Upper lobe of left lung (tissue), 6 donors: ENCODE measurements around the gene HBQ1. TPM values are rescaled to one million over a fixed set of nuclear protein-coding genes. Genes with fewer than 3 reads are reported as not detected.
"Not testable (repeated sequence)": the region's sequence is repeated elsewhere in the genome, so short reads cannot be mapped to it uniquely, and the experiment has no call there.

Source experiments
- ATAC-seq, 2 donors: fragments of 200-7000 bp; cut with Tn5 transposase; one replicate each; pipeline ENCODE4 v1.9.1; 2022; ENCODE audit warnings: mild to moderate bottlenecking in 2 of 2, moderate library complexity in 2 of 2; ENCODE audit not compliant: low FRiP score in 2 of 2
- DNase-seq, 2 donors: peaks; one replicate each; pipeline ENCODE4 v3.0.0-alpha.2; 2019 to 2020
- H3K27ac ChIP-seq, 4 donors: fragments of 200-600 bp; sonication (generic); one replicate each; pipeline ENCODE4 v1.5.1; 2016 to 2019
- H3K27me3 ChIP-seq, 4 donors: fragments of 200-600 bp; sonication (generic); one replicate each; pipeline ENCODE4 v1.5.1; 2017 to 2019
- H3K36me3 ChIP-seq, 4 donors: fragments of 200-600 bp; sonication (generic); one replicate each; pipeline ENCODE4 v1.5.1; 2016 to 2019
- H3K4me1 ChIP-seq, 4 donors: fragments of 200-600 bp; sonication (generic); one replicate each; pipeline ENCODE4 v1.5.1; 2018 to 2019
- H3K4me3 ChIP-seq, 4 donors: fragments of 200-600 bp; sonication (generic); one replicate each; pipeline ENCODE4 v1.5.1; 2017 to 2019; ENCODE audit warnings: mild to moderate bottlenecking in 2 of 4, moderate library complexity in 1 of 4
- H3K9me3 ChIP-seq, 4 donors: fragments of 200-600 bp; sonication (generic); one replicate each; pipeline ENCODE4 v1.5.1; 2018 to 2019
- EP300 ChIP-seq, 4 donors: sonication (generic); formaldehyde crosslinking; IDR thresholded peaks; one replicate each; pipeline ENCODE4 v1.5.1; 2017; ENCODE audit warnings: antibody characterized with exemption in 4 of 4, control low read depth in 2 of 4
- POLR2A ChIP-seq, 4 donors: fragments of 450-650 bp; IDR thresholded peaks; one replicate each; pipeline ENCODE4 v1.5.1; 2016 to 2017; ENCODE audit warnings: antibody characterized with exemption in 4 of 4, mild to moderate bottlenecking in 2 of 4
- POLR2AphosphoS5 ChIP-seq, 2 donors: sonication (generic); formaldehyde crosslinking; IDR thresholded peaks; one replicate each; pipeline ENCODE4 v1.5.1; 2017; ENCODE audit warnings: antibody characterized with exemption in 2 of 2
- WGBS, 2 donors: methylation state at CpG; one replicate each; pipeline ENCODE4 v1.1.5; 2017 to 2018; 5-methylcytosine and 5-hydroxymethylcytosine counted together
- total RNA-seq, 6 donors: library from RNA; depleted of rRNA in 4 of 6; stranded (reverse); fragments of >200 nt in 4 of 6; gene quantifications; one replicate each; pipeline versions ENCODE4 v1.1.0 to v1.2.1, GENCODE V29; 2016 to 2021
- TF ChIP-seq, protein P1 (sequence below), 6 experiments: fragments of 450-650 bp in 4 of 6; fragments of 200-600 bp in 2 of 6; sonication (generic) in 2 of 6; IDR thresholded peaks; one replicate each; pipeline ENCODE4 v1.5.1; 2016 to 2019; ENCODE audit warnings: antibody characterized with exemption in 6 of 6
- donor health status: DM: no; HTN: no; CAD: no; lungs with moderate emphysema.
- donor health status: DM: no; HTN: yes; CAD: no; lungs with severe emphysema.

HBQ1 gene
- total RNA-seq, 6 donors from 2014 or later: not detected

- TF ChIP-seq EP300 (IDR thresholded peaks at IDR 0.05): no peak
- no peak for TF ChIP-seq POLR2A (IDR thresholded peaks at IDR 0.05)
- TF ChIP-seq, protein P1, sequence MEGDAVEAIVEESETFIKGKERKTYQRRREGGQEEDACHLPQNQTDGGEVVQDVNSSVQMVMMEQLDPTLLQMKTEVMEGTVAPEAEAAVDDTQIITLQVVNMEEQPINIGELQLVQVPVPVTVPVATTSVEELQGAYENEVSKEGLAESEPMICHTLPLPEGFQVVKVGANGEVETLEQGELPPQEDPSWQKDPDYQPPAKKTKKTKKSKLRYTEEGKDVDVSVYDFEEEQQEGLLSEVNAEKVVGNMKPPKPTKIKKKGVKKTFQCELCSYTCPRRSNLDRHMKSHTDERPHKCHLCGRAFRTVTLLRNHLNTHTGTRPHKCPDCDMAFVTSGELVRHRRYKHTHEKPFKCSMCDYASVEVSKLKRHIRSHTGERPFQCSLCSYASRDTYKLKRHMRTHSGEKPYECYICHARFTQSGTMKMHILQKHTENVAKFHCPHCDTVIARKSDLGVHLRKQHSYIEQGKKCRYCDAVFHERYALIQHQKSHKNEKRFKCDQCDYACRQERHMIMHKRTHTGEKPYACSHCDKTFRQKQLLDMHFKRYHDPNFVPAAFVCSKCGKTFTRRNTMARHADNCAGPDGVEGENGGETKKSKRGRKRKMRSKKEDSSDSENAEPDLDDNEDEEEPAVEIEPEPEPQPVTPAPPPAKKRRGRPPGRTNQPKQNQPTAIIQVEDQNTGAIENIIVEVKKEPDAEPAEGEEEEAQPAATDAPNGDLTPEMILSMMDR (IDR thresholded peaks at IDR 0.05): no peak
- TF ChIP-seq POLR2AphosphoS5 (IDR thresholded peaks at IDR 0.05): no peak
- ATAC-seq (no peak), DNase-seq (peak in 1 of 2 donors; percentile 84)
- Histone ChIP-seq H3K4me1 (peaks cover 14 to 18% (median 17%) of the 10 kb centered on the region in 4 donors), H3K27me3 (peaks cover 2 to 55% (median 33%) of the 10 kb centered on the region in 4 donors), H3K36me3 (no peaks in the 10 kb centered on the region), H3K9me3 (no peaks in the 10 kb centered on the region), H3K4me3 (peak overlapping the region in 1 of 4 donors; percentile 5), H3K27ac (no peak overlapping the region)
- 1 to 7% methylated on average over 9 to 20 of the region's 45 CpGs for WGBS, 2 donors
Measured at GRCh38 chr16:166375-167121, 13.7 kb upstream of the HBQ1 start.

DNA sequence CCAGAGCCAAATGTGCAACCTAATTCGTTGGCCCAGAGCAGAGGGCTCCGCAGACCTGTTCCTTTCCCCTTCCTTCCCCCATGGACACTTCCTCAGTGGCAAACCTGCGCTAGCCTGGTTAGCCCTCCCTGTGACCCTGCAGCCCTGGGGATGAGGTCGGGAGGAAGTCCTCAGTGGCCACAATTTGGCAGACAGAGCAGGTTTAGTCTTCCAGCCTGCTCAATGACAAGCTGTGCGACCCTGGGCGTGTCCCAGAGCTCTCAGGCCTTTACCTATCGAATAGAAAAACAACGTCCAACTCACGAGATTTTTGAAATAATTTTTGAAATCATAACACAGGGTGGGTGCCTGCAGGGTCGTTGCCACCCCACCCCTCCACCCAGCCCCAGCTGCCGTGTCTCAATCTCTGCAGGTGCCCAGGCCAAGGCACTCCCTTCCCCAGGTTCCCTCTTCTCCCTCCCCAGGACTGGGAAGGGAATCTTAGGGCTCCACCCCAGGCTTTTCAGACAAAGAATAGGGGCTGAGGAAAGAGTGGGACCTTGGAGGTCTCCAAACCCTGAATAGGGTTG, 13.1 kb upstream of the HBQ1 start:
- Histone ChIP-seq H3K27me3 (peaks cover 2 to 57% (median 35%) of the 10 kb centered on the region in 4 donors), H3K4me1 (peaks cover 14 to 18% (median 17%) of the 10 kb centered on the region in 4 donors), H3K4me3 (no peak overlapping the region), H3K36me3 (no peaks in the 10 kb centered on the region), H3K9me3 (no peaks in the 10 kb centered on the region), H3K27ac (no peak overlapping the region)
- TF ChIP-seq POLR2A (IDR thresholded peaks at IDR 0.05): no peak
- no peak for TF ChIP-seq EP300 (IDR thresholded peaks at IDR 0.05)
- TF ChIP-seq, protein P1 (IDR thresholded peaks at IDR 0.05): no peak
- no peak for TF ChIP-seq POLR2AphosphoS5 (IDR thresholded peaks at IDR 0.05)
- ATAC-seq (no peak), DNase-seq (no peak)
- WGBS, 2 donors: 12 to 16% methylated on average over 11 of the region's 11 CpGs

- H3K4me1 ChIP-seq: peaks cover 14 to 18% (median 17%) of the 10 kb centered on the region in 4 donors
- WGBS, 2 donors: 61 to 67% methylated on average over 2 to 6 of the region's 6 CpGs
- H3K4me3 ChIP-seq: no peak overlapping the region
- H3K27me3 ChIP-seq: peaks cover 2 to 58% (median 35%) of the 10 kb centered on the region in 4 donors
- no peaks in the 10 kb centered on the region for H3K9me3 ChIP-seq
- H3K27ac ChIP-seq: no peak overlapping the region
- ATAC-seq (no peak), DNase-seq (no peak)
- TF ChIP-seq POLR2A (IDR thresholded peaks at IDR 0.05) (no peak), POLR2AphosphoS5 (IDR thresholded peaks at IDR 0.05) (no peak)
- TF ChIP-seq, protein P1 (IDR thresholded peaks at IDR 0.05): no peak
- H3K36me3 ChIP-seq: no peaks in the 10 kb centered on the region
Measured at GRCh38 chr16:168424-168823, 11.8 kb upstream of the HBQ1 start.

- Histone ChIP-seq H3K27ac (no peak overlapping the region), H3K4me1 (peaks cover 14 to 18% (median 17%) of the 10 kb centered on the region in 4 donors), H3K27me3 (peaks cover 2 to 59% (median 35%) of the 10 kb centered on the region in 4 donors), H3K9me3 (no peaks in the 10 kb centered on the region), H3K4me3 (no peak overlapping the region), H3K36me3 (no peaks in the 10 kb centered on the region)
- ATAC-seq (no peak), DNase-seq (no peak)
- WGBS, 2 donors: 40 to 74% methylated on average over 1 to 3 of the region's 3 CpGs
- TF ChIP-seq POLR2AphosphoS5 (IDR thresholded peaks at IDR 0.05) (no peak), POLR2A (IDR thresholded peaks at IDR 0.05) (no peak), EP300 (IDR thresholded peaks at IDR 0.05) (no peak)
- TF ChIP-seq, protein P1 (IDR thresholded peaks at IDR 0.05): no peak
Measured at GRCh38 chr16:169014-169413, 11.2 kb upstream of the HBQ1 start.

DNA sequence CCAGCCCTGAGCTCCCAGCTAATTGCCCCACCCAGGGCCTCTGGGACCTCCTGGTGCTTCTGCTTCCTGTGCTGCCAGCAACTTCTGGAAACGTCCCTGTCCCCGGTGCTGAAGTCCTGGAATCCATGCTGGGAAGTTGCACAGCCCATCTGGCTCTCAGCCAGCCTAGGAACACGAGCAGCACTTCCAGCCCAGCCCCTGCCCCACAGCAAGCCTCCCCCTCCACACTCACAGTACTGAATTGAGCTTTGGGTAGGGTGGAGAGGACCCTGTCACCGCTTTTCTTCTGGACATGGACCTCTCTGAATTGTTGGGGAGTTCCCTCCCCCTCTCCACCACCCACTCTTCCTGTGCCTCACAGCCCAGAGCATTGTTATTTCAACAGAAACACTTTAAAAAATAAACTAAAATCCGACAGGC, 10.2 kb upstream of the HBQ1 start:
- Histone ChIP-seq H3K27me3 (peaks cover 2 to 63% (median 33%) of the 10 kb centered on the region in 4 donors), H3K4me1 (peaks cover 12 to 15% (median 14%) of the 10 kb centered on the region in 4 donors)
- peak; percentile 31 to 34 for ATAC-seq
- not testable (repeated sequence) for H3K27ac ChIP-seq, H3K36me3 ChIP-seq, H3K9me3 ChIP-seq, H3K4me3 ChIP-seq, DNase-seq
- WGBS, 2 donors: 0 to 1% methylated on average over 5 of the region's 5 CpGs
